H1 (cell line): ENCODE data around the gene TACSTD2. TPM values are rescaled to one million over a fixed set of nuclear protein-coding genes. Genes with fewer than 3 reads are reported as not detected.

Experiments
- CTCF ChIA-PET: fragments of 300-600 bp; sonication (Branson Sonifier 250); formaldehyde crosslinking; loops from one replicate; lab custom pipeline; 2021; ENCODE audit not compliant: partially characterized antibody; lab: Charles Lee
- POLR2A ChIA-PET: fragments of 300-600 bp; sonication (Branson Sonifier 250); formaldehyde crosslinking; loops from one replicate; lab custom pipeline; 2021; ENCODE audit warnings: inconsistent platforms; ENCODE audit not compliant: partially characterized antibody; lab: Charles Lee
- DNase-seq, 2 experiments: peaks; one replicate each; pipeline versions ENCODE4 v3.0.0 to v3.0.0-alpha.2; 2010 to 2022; ENCODE audit warnings: low spot score in 2 of 2, low read depth in 1 of 2, mixed read lengths in 1 of 2
- FAIRE-seq: peaks from 2 replicates; lab custom pipeline; 2011; peaks lifted over from hg19 to GRCh38; lab: Jason Lieb, UNC
- H2AFZ ChIP-seq: 2 replicates; pipeline ENCODE4 v1.8.1; 2012; ENCODE audit warnings: low read length, inconsistent platforms
- H2AK5ac ChIP-seq: 2 replicates; pipeline ENCODE4 v1.6.1; 2013; ENCODE audit warnings: low read depth, low read length
- H2BK120ac ChIP-seq: replicated peaks from 2 replicates; pipeline ENCODE3; 2013; ENCODE audit warnings: low read depth, low read length, inconsistent platforms
- H2BK12ac ChIP-seq: 2 replicates; pipeline ENCODE4 v1.6.1; 2013; ENCODE audit warnings: low read depth, low read length
- H2BK15ac ChIP-seq: 2 replicates; pipeline ENCODE4 v1.6.1; 2013; ENCODE audit warnings: low read length
- H2BK20ac ChIP-seq: 2 replicates; pipeline ENCODE4 v1.6.1; 2013; ENCODE audit warnings: low read length
- H2BK5ac ChIP-seq: 2 replicates; pipeline ENCODE4 v1.6.1; 2013; ENCODE audit warnings: low read depth, low read length
- H3K14ac ChIP-seq: 2 replicates; pipeline ENCODE4 v1.6.1; 2013; ENCODE audit warnings: inconsistent platforms; ENCODE audit not compliant: insufficient read length
- H3K18ac ChIP-seq: 2 replicates; pipeline ENCODE4 v1.6.1; 2013; ENCODE audit warnings: low read length; ENCODE audit errors: extremely low read depth
- H3K23ac ChIP-seq: 2 replicates; pipeline ENCODE4 v1.6.1; 2013; ENCODE audit warnings: inconsistent platforms; ENCODE audit not compliant: insufficient read length
- H3K23me2 ChIP-seq: 2 replicates; pipeline ENCODE4 v1.6.1; 2013; ENCODE audit warnings: low read depth, low read length
- H3K27ac ChIP-seq: 2 replicates; pipeline ENCODE4 v1.6.1; 2011; ENCODE audit warnings: low read depth, low read length, inconsistent platforms
- H3K27me3 ChIP-seq, 4 experiments: replicated peaks in 1 of 4; 1 replicate in 1 of 4; 2 replicates in 3 of 4; pipeline versions ENCODE4 v1.6.1 to v1.8.1; 2011 to 2013; ENCODE audit warnings: low read length in 3 of 4, mild to moderate bottlenecking in 3 of 4, inconsistent platforms in 2 of 4, mixed read lengths in 2 of 4, moderate library complexity in 1 of 4; ENCODE audit not compliant: control insufficient read depth in 3 of 4, insufficient read depth in 3 of 4; ENCODE audit errors: extremely low read depth in 1 of 4
- H3K36me3 ChIP-seq, 4 experiments: 2 replicates each; pipeline versions ENCODE4 v1.6.1 to v1.8.1; 2011 to 2013; ENCODE audit warnings: mild to moderate bottlenecking in 4 of 4, low read length in 3 of 4, moderate library complexity in 2 of 4, control low read depth in 1 of 4, inconsistent platforms in 1 of 4; ENCODE audit not compliant: insufficient read depth in 4 of 4, control insufficient read depth in 2 of 4
- H3K4ac ChIP-seq: replicated peaks from 2 replicates; pipeline ENCODE3; 2013; ENCODE audit warnings: low read length, low read depth, mixed read lengths, inconsistent platforms; ENCODE audit not compliant: insufficient read length
- H3K4me1 ChIP-seq, 4 experiments: replicated peaks in 1 of 4; 1 replicate in 1 of 4; 2 replicates in 3 of 4; pipeline versions ENCODE4 v1.6.1 to v1.8.1; 2011 to 2013; ENCODE audit warnings: low read length in 3 of 4, inconsistent platforms in 2 of 4, mixed read lengths in 1 of 4; ENCODE audit not compliant: insufficient read depth in 4 of 4, control insufficient read depth in 3 of 4
- H3K4me2 ChIP-seq, 2 experiments: 2 replicates each; pipeline versions ENCODE4 v1.6.1 to v1.8.1; 2011 to 2013; ENCODE audit warnings: low read depth in 2 of 2, low read length in 2 of 2, control low read depth in 1 of 2, inconsistent platforms in 1 of 2, mild to moderate bottlenecking in 1 of 2; ENCODE audit not compliant: insufficient read depth in 1 of 2
- H3K4me3 ChIP-seq, 4 experiments: fragments of 200-600, 300-600 bp in 1 of 4; sonication (generic), shearing (Covaris generic), sonication (Bioruptor Twin) in 1 of 4; 2 replicates each; pipeline versions ENCODE4 v1.5.1 to v1.8.1; 2011 to 2016; ENCODE audit warnings: low read length in 4 of 4, low read depth in 3 of 4, control low read depth in 2 of 4, inconsistent platforms in 2 of 4, mild to moderate bottlenecking in 2 of 4, mixed read lengths in 1 of 4, moderate library complexity in 1 of 4; ENCODE audit not compliant: insufficient read depth in 2 of 4; ENCODE audit errors: extremely low read depth in 1 of 4
- H3K56ac ChIP-seq: replicated peaks from 2 replicates; pipeline ENCODE3; 2013; ENCODE audit warnings: low read depth, mild to moderate bottlenecking, mixed read lengths, low read length, inconsistent platforms; ENCODE audit not compliant: insufficient read length
- H3K79me1 ChIP-seq: 2 replicates; pipeline ENCODE4 v1.6.1; 2013; ENCODE audit warnings: low read depth, low read length, control low read depth
- H3K79me2 ChIP-seq, 2 experiments: 2 replicates each; pipeline versions ENCODE4 v1.6.1 to v1.8.1; 2012 to 2013; ENCODE audit warnings: low read length in 2 of 2, mild to moderate bottlenecking in 2 of 2, inconsistent platforms in 1 of 2; ENCODE audit not compliant: insufficient read depth in 2 of 2, control insufficient read depth in 1 of 2
- H3K9ac ChIP-seq, 4 experiments: replicated peaks in 1 of 4; 1 replicate in 1 of 4; 2 replicates in 3 of 4; pipeline versions ENCODE4 v1.6.1 to v1.8.1; 2011 to 2013; ENCODE audit warnings: low read depth in 3 of 4, low read length in 3 of 4, control low read depth in 2 of 4, mild to moderate bottlenecking in 2 of 4, moderate library complexity in 2 of 4, inconsistent platforms in 1 of 4; ENCODE audit errors: extremely low read depth in 1 of 4
- H3K9me3 ChIP-seq, 2 experiments: 2 replicates each; pipeline versions ENCODE4 v1.6.1 to v1.8.1; 2012 to 2013; ENCODE audit warnings: mild to moderate bottlenecking in 2 of 2, moderate library complexity in 2 of 2, control low read depth in 1 of 2, inconsistent platforms in 1 of 2, low read depth in 1 of 2, low read length in 1 of 2, mixed read lengths in 1 of 2; ENCODE audit not compliant: insufficient read depth in 2 of 2
- H4K20me1 ChIP-seq, 2 experiments: replicated peaks in 1 of 2; 2 replicates each; pipeline versions ENCODE3 to v1.8.1; 2011 to 2013; ENCODE audit warnings: inconsistent platforms in 2 of 2, low read length in 2 of 2, mild to moderate bottlenecking in 1 of 2; ENCODE audit not compliant: insufficient read depth in 2 of 2, control insufficient read depth in 1 of 2
- H4K5ac ChIP-seq: 2 replicates; pipeline ENCODE4 v1.6.1; 2013; ENCODE audit warnings: low read length, low read depth, mixed read lengths, inconsistent platforms; ENCODE audit not compliant: insufficient read length
- H4K8ac ChIP-seq: 2 replicates; pipeline ENCODE4 v1.8.0; 2013; ENCODE audit warnings: mild to moderate bottlenecking, moderate library complexity, low read length, inconsistent platforms; ENCODE audit not compliant: insufficient read depth; ENCODE audit errors: extremely low read depth
- H4K91ac ChIP-seq: replicated peaks from 2 replicates; pipeline ENCODE3; 2013; ENCODE audit warnings: low read length, mixed read lengths, inconsistent platforms; ENCODE audit not compliant: insufficient read length
- CBX5 ChIP-seq: fragments of 300-800, 300-1000 bp; sonication (generic); IDR thresholded peaks from 2 replicates; pipeline ENCODE4 v1.7.1; 2016; ENCODE audit warnings: antibody characterized with exemption, low read length, low read depth
- CHD1 ChIP-seq: IDR thresholded peaks from 2 replicates; pipeline ENCODE4 v1.6.1; 2012; ENCODE audit warnings: low read depth, low read length, improper control_type of control experiment
- EGR1 ChIP-seq: IDR thresholded peaks from 2 replicates; pipeline ENCODE4 v1.6.1; 2011; ENCODE audit warnings: low read depth, low read length, borderline replicate concordance
- KDM5A ChIP-seq: fragments of 200-600 bp; IDR thresholded peaks from 2 replicates; pipeline ENCODE4 v1.7.1; 2012; ENCODE audit warnings: mild to moderate bottlenecking, low read length, inconsistent platforms, mixed read lengths
- NANOG ChIP-seq: IDR thresholded peaks from 2 replicates; pipeline ENCODE4 v1.6.1; 2011; ENCODE audit warnings: low read length, low read depth, mild to moderate bottlenecking, inconsistent platforms; ENCODE audit not compliant: insufficient read depth, poor library complexity, severe bottlenecking
- RNF2 ChIP-seq: fragments of 200-900, 300-1000 bp; sonication (generic); IDR thresholded peaks from 2 replicates; pipeline ENCODE4 v1.7.1; 2016; ENCODE audit warnings: borderline replicate concordance, low read depth, mild to moderate bottlenecking, antibody characterized with exemption, low read length; ENCODE audit not compliant: poor library complexity, severe bottlenecking; ENCODE audit errors: missing control alignments
- SP2 ChIP-seq: IDR thresholded peaks from 2 replicates; pipeline ENCODE4 v1.6.1; 2012; ENCODE audit warnings: mild to moderate bottlenecking, low read length, inconsistent platforms
- SP4 ChIP-seq: IDR thresholded peaks from 2 replicates; pipeline ENCODE4 v1.6.1; 2012; ENCODE audit warnings: low read length, inconsistent platforms
- polyA plus RNA-seq, 7 experiments: library from polyadenylated mRNA; depleted of rRNA in 3 of 7; stranded (reverse) in 5 of 7; unstranded in 2 of 7; fragments of >200 nt in 5 of 7; fragments of 200-250 nt in 2 of 7; gene quantifications; 1 replicate in 5 of 7; 2 replicates in 1 of 7; 4 replicates in 1 of 7; pipeline versions ENCODE4 v1.2.1 to v1.2.3, GENCODE V29; 2011 to 2013; ENCODE audit warnings: missing spikeins in 2 of 7, mixed read lengths in 2 of 7
- total RNA-seq: library from RNA; stranded (reverse); fragmentation: NEBNext Ultra II Directional; extraction: Animal tissue kit (Norgen Biotek cat#: 25700); gene quantifications from 2 replicates; pipeline ENCODE4 v1.2.1, GENCODE V29; 2021

The TACSTD2 gene
- total and polyA plus RNA-seq, 2 of the 8 experiments (the other 6 are each of a cell fraction or from before 2014, with no cell fraction given): 0.76 to 0.85 TPM

DNA sequence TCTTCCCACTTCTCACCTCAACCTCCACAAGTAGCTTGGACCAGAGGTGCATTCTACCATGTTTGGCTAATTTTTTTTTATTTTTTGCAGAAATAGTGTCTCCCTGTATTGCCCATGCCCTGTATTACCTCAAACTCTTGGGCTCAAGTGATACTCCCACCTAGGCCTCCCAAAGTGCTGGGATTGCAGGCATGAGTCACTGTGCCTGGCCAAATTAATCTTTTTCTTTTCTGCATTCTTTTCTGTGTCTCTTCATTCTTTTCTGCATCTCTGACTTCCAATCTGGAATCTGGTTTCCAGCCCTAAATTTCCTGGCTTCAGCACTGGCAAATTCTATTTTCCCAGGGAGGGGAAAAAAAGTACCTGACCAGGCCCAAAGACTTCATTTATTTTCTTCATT is 31.2 kb upstream of the TACSTD2 start:
- ChIA-PET CTCF (no interaction called here), POLR2A (no interaction called here)
- no peak overlapping the region for H3K14ac ChIP-seq
- no peak overlapping the region for H4K8ac ChIP-seq
- H3K18ac ChIP-seq: no peak overlapping the region
- H2BK5ac ChIP-seq: no peak overlapping the region
- H4K20me1 ChIP-seq: no peaks in the 10 kb centered on the region
- DNase-seq (no peak), FAIRE-seq (no peak)
- no peak overlapping the region for H2AK5ac ChIP-seq
- no peak overlapping the region for H2AFZ ChIP-seq
- H3K36me3 ChIP-seq: no peaks in the 10 kb centered on the region
- no peaks in the 10 kb centered on the region for H3K9me3 ChIP-seq
- H3K23ac ChIP-seq: no peak overlapping the region
- no peak overlapping the region for H2BK20ac ChIP-seq
- no peak overlapping the region for H3K4me3 ChIP-seq
- no peak overlapping the region for H3K27ac ChIP-seq
- H3K4ac ChIP-seq: no peak overlapping the region
- H3K4me2 ChIP-seq: no peak overlapping the region
- H3K27me3 ChIP-seq: no peaks in the 10 kb centered on the region
- no peak overlapping the region for H2BK120ac ChIP-seq
- H2BK12ac ChIP-seq: no peak overlapping the region
- TF ChIP-seq SP2 (no peak), CHD1 (no peak), SP4 (no peak), KDM5A (no peak), CBX5 (no peak), EGR1 (no peak), RNF2 (no peak), NANOG (no peak)
- no peaks in the 10 kb centered on the region for H3K23me2 ChIP-seq
- no peak overlapping the region for H4K91ac ChIP-seq
- no peak overlapping the region for H3K9ac ChIP-seq
- no peak overlapping the region for H3K56ac ChIP-seq
- H2BK15ac ChIP-seq: no peak overlapping the region
- H3K4me1 ChIP-seq: no peaks in the 10 kb centered on the region
- no peak overlapping the region for H4K5ac ChIP-seq
- H3K79me1 ChIP-seq: no peaks in the 10 kb centered on the region
- no peaks in the 10 kb centered on the region for H3K79me2 ChIP-seq
